Measurements from ENCODE around the gene RPL15. TPM values are rescaled to one million over a fixed set of nuclear protein-coding genes. Genes with fewer than 3 reads are reported as not detected.

Gene RPL15
- polyA plus RNA-seq, 1 donor (not counting 4 experiments of a cell fraction or from before 2014, with no cell fraction given), result 3,052 TPM

- Histone ChIP-seq H4K20me1 (ENCODE audit: control insufficient read depth, extremely low read depth, insufficient read depth, low read length) (no peaks in the 10 kb centered on the region), H3K79me2 (ENCODE audit: control insufficient read depth, insufficient read depth, low read length) (no peaks in the 10 kb centered on the region), H3K27me3 (ENCODE audit: control insufficient read depth, extremely low read depth, insufficient read depth, low read length) (no peaks in the 10 kb centered on the region), H3K4me2 (ENCODE audit: control insufficient read depth, extremely low read depth, insufficient read depth, low read depth, low read length) (no peak overlapping the region), H3K9ac (ENCODE audit: control insufficient read depth, extremely low read depth, insufficient read depth, low read length) (no peak overlapping the region), H3K4me3 (ENCODE audit: control insufficient read depth in 2 of 3, extremely low read depth in 1 of 3, insufficient read depth in 2 of 3, low read depth in 1 of 3, low read length in 3 of 3) (no peak overlapping the region), H3K36me3 (ENCODE audit: control insufficient read depth in 2 of 2, extremely low read depth in 1 of 2, insufficient read depth in 2 of 2, low read length in 2 of 2) (no peaks in the 10 kb centered on the region), H3K27ac (ENCODE audit: control insufficient read depth, insufficient read depth, low read length) (no peak overlapping the region), H3K9me3 (ENCODE audit: control insufficient read depth, low read depth, low read length) (no peaks in the 10 kb centered on the region), H2AFZ (ENCODE audit: control insufficient read depth, low read length) (no peak overlapping the region), H3K9me1 (ENCODE audit: control insufficient read depth, extremely low read depth, insufficient read depth, low read length) (no peaks in the 10 kb centered on the region), H3K4me1 (ENCODE audit: control insufficient read depth, extremely low read depth, insufficient read depth, low read length) (peaks cover 9% of the 10 kb centered on the region)
- TF ChIP-seq CTCF (optimal IDR thresholded peaks at IDR 0.05 in 1 of 3, IDR thresholded peaks at IDR 0.05 in 1 of 3, conservative IDR thresholded peaks at IDR 0.05 in 1 of 3; ENCODE audit: extremely low read depth in 1 of 3, insufficient read depth in 2 of 3, low read length in 3 of 3) (no peak), EZH2 (IDR thresholded peaks at IDR 0.05; ENCODE audit: low read length) (no peak)
- FAIRE-seq (no peak), DNase-seq (ENCODE audit: low read depth, low spot score) (no peak)
- dilution Hi-C loops (cut with MboI; ENCODE audit: extremely low pct_ligation_motif_present, low sequenced_read_pairs), result no loop called here
Observed at GRCh38 chr3:23932571-23932970, 15.6 kb downstream of the RPL15 start.

- Histone ChIP-seq H3K4me2 (ENCODE audit: control insufficient read depth, extremely low read depth, insufficient read depth, low read depth, low read length) (no peak overlapping the region), H3K9me1 (ENCODE audit: control insufficient read depth, extremely low read depth, insufficient read depth, low read length) (no peaks in the 10 kb centered on the region), H3K79me2 (ENCODE audit: control insufficient read depth, insufficient read depth, low read length) (no peaks in the 10 kb centered on the region), H3K4me1 (ENCODE audit: control insufficient read depth, extremely low read depth, insufficient read depth, low read length) (no peaks in the 10 kb centered on the region), H3K9me3 (ENCODE audit: control insufficient read depth, low read depth, low read length) (no peaks in the 10 kb centered on the region), H3K36me3 (ENCODE audit: control insufficient read depth in 2 of 2, extremely low read depth in 1 of 2, insufficient read depth in 2 of 2, low read length in 2 of 2) (no peaks in the 10 kb centered on the region), H4K20me1 (ENCODE audit: control insufficient read depth, extremely low read depth, insufficient read depth, low read length) (no peaks in the 10 kb centered on the region), H3K4me3 (ENCODE audit: control insufficient read depth in 2 of 3, extremely low read depth in 1 of 3, insufficient read depth in 2 of 3, low read depth in 1 of 3, low read length in 3 of 3) (no peak overlapping the region), H3K27ac (ENCODE audit: control insufficient read depth, insufficient read depth, low read length) (no peak overlapping the region), H2AFZ (ENCODE audit: control insufficient read depth, low read length) (no peak overlapping the region), H3K9ac (ENCODE audit: control insufficient read depth, extremely low read depth, insufficient read depth, low read length) (no peak overlapping the region), H3K27me3 (ENCODE audit: control insufficient read depth, extremely low read depth, insufficient read depth, low read length) (no peaks in the 10 kb centered on the region)
- DNase-seq (ENCODE audit: low read depth, low spot score) (no peak), FAIRE-seq (no peak)
- dilution Hi-C loops (cut with MboI; ENCODE audit: extremely low pct_ligation_motif_present, low sequenced_read_pairs), result no loop called here
- no peak for TF ChIP-seq CTCF (optimal IDR thresholded peaks at IDR 0.05 in 1 of 3, IDR thresholded peaks at IDR 0.05 in 1 of 3, conservative IDR thresholded peaks at IDR 0.05 in 1 of 3; ENCODE audit: extremely low read depth in 1 of 3, insufficient read depth in 2 of 3, low read length in 3 of 3)
- no peak for TF ChIP-seq EZH2 (IDR thresholded peaks at IDR 0.05; ENCODE audit: low read length)
Observed at GRCh38 chr3:23934253-23934652, 17.3 kb downstream of the RPL15 start.
